ENCODE measurements around the gene MAPK4.

The MAPK4 gene

DNA sequence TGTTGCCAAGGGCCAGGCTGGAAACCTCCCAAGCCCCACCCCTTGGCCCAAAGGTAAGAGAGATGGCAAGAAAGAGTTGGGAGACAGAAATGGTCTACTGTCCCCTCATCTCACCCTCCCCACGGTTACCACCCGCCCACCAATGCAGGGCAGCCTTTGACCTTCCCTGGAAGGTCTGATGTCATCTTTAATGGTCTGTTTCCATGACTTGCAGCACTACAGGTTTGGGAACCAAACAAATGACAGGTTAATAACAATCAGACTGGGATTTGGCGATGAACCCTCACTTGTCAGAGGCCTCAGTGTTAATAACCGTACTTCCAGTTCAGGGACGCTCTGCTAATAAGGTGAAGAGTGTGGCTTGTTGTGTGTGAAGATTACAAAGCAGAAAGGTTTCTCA is 189.5 kb downstream of the MAPK4 start:
- no peak overlapping the region for H2AFZ ChIP-seq (ENCODE audit: low read depth, low read length, severe bottlenecking)
- H3K4me3 ChIP-seq (ENCODE audit: insufficient read depth, low read length, poor library complexity, severe bottlenecking) = no peak overlapping the region
- no peaks in the 10 kb centered on the region for H3K79me2 ChIP-seq (ENCODE audit: insufficient read depth, low read length)
- TF ChIP-seq, protein P1, sequence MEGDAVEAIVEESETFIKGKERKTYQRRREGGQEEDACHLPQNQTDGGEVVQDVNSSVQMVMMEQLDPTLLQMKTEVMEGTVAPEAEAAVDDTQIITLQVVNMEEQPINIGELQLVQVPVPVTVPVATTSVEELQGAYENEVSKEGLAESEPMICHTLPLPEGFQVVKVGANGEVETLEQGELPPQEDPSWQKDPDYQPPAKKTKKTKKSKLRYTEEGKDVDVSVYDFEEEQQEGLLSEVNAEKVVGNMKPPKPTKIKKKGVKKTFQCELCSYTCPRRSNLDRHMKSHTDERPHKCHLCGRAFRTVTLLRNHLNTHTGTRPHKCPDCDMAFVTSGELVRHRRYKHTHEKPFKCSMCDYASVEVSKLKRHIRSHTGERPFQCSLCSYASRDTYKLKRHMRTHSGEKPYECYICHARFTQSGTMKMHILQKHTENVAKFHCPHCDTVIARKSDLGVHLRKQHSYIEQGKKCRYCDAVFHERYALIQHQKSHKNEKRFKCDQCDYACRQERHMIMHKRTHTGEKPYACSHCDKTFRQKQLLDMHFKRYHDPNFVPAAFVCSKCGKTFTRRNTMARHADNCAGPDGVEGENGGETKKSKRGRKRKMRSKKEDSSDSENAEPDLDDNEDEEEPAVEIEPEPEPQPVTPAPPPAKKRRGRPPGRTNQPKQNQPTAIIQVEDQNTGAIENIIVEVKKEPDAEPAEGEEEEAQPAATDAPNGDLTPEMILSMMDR (IDR thresholded peaks at IDR 0.05; ENCODE audit: insufficient read depth, low read length, poor library complexity, severe bottlenecking) = no peak
- TF ChIP-seq EZH2phosphoT487 (conservative IDR thresholded peaks at IDR 0.05; ENCODE audit: low read length) = no peak
- H3F3A ChIP-seq (ENCODE audit: insufficient read depth) = no peaks in the 10 kb centered on the region
- no peak overlapping the region for H3K9ac ChIP-seq (ENCODE audit: low read length)
- H3K9me2 ChIP-seq (replicated peaks; ENCODE audit: insufficient read depth, low read length) = no peaks in the 10 kb centered on the region
- no peaks in the 10 kb centered on the region for H3K9me3 ChIP-seq (ENCODE audit: insufficient read depth, low read length)
- H3K27me3 ChIP-seq (ENCODE audit: low read length) = no peaks in the 10 kb centered on the region
- H3K4me2 ChIP-seq (ENCODE audit: low read depth, low read length, poor library complexity, severe bottlenecking) = no peak overlapping the region
- H3K27ac ChIP-seq (ENCODE audit: low read depth, low read length) = no peak overlapping the region
- no peaks in the 10 kb centered on the region for H4K20me1 ChIP-seq (ENCODE audit: low read depth, low read length)
- H3K36me3 ChIP-seq (ENCODE audit: low read length) = no peaks in the 10 kb centered on the region

DNA sequence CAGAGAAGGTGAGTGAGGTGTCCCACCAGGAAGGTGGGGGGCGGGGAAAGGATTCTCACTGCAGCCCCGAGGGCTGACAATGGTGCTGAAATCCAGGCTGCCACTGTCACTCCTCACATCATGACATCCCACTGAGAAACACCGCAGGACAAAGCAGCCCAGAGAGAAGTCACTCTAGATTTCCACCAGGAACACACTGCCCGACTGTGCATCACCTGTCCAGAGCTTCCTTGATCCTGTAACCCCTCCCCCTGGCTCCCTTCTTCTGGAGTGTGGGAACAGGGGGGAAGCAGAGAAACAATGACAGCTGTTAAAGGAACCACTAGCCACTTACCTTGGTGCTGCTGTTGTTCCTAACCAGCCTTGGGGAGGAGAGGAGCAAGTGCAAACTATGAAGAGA is 190.1 kb downstream of the MAPK4 start:
- Histone ChIP-seq H3K79me2 (ENCODE audit: insufficient read depth, low read length) (no peaks in the 10 kb centered on the region), H3K9me3 (ENCODE audit: insufficient read depth, low read length) (no peaks in the 10 kb centered on the region), H3K27me3 (ENCODE audit: low read length) (no peaks in the 10 kb centered on the region), H3F3A (ENCODE audit: insufficient read depth) (no peaks in the 10 kb centered on the region), H2AFZ (ENCODE audit: low read depth, low read length, severe bottlenecking) (no peak overlapping the region), H3K9ac (ENCODE audit: low read length) (no peak overlapping the region), H3K9me2 (replicated peaks; ENCODE audit: insufficient read depth, low read length) (no peaks in the 10 kb centered on the region), H3K4me3 (ENCODE audit: insufficient read depth, low read length, poor library complexity, severe bottlenecking) (no peak overlapping the region), H3K4me2 (ENCODE audit: low read depth, low read length, poor library complexity, severe bottlenecking) (no peak overlapping the region), H3K27ac (ENCODE audit: low read depth, low read length) (no peak overlapping the region), H3K36me3 (ENCODE audit: low read length) (no peaks in the 10 kb centered on the region), H4K20me1 (ENCODE audit: low read depth, low read length) (no peaks in the 10 kb centered on the region)
- TF ChIP-seq, protein P1 (IDR thresholded peaks at IDR 0.05; ENCODE audit: insufficient read depth, low read length, poor library complexity, severe bottlenecking) = no peak
- no peak for TF ChIP-seq EZH2phosphoT487 (conservative IDR thresholded peaks at IDR 0.05; ENCODE audit: low read length)

DNA sequence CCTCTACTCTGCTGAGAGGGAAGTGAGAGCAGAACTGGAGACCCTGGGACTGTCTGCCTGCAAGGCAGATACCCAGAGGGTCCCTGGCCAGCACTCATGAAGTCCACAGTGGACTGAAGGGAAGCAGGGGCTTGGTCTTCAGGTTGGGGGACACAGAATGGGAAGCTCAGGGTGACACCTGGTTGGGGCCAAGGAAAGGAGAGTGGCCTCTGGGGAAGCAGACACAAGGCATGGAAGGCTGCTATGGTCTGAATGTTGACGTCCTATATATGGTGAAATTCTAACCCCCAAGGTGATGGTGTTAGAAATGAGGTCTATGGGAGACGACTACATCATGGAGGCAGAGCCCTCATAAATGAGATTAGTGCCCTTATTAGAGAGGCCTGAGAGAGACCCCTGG is 190.7 kb downstream of the MAPK4 start:
- Histone ChIP-seq H3K9ac (ENCODE audit: low read length) (no peak overlapping the region), H3F3A (ENCODE audit: insufficient read depth) (no peaks in the 10 kb centered on the region), H3K36me3 (ENCODE audit: low read length) (no peaks in the 10 kb centered on the region), H3K9me3 (ENCODE audit: insufficient read depth, low read length) (no peaks in the 10 kb centered on the region), H2AFZ (ENCODE audit: low read depth, low read length, severe bottlenecking) (no peak overlapping the region), H3K79me2 (ENCODE audit: insufficient read depth, low read length) (no peaks in the 10 kb centered on the region), H3K4me2 (ENCODE audit: low read depth, low read length, poor library complexity, severe bottlenecking) (no peak overlapping the region), H3K27me3 (ENCODE audit: low read length) (no peaks in the 10 kb centered on the region), H3K4me3 (ENCODE audit: insufficient read depth, low read length, poor library complexity, severe bottlenecking) (no peak overlapping the region), H3K27ac (ENCODE audit: low read depth, low read length) (no peak overlapping the region), H3K9me2 (replicated peaks; ENCODE audit: insufficient read depth, low read length) (no peaks in the 10 kb centered on the region), H4K20me1 (ENCODE audit: low read depth, low read length) (no peaks in the 10 kb centered on the region)
- TF ChIP-seq EZH2phosphoT487 (conservative IDR thresholded peaks at IDR 0.05; ENCODE audit: low read length) = no peak
- TF ChIP-seq, protein P1 (IDR thresholded peaks at IDR 0.05; ENCODE audit: insufficient read depth, low read length, poor library complexity, severe bottlenecking) = no peak

All from SU-DHL-6 (cell line).